Measurements from ENCODE around the gene PWWP2B. TPM values are rescaled to one million over a fixed set of nuclear protein-coding genes. Genes with fewer than 3 reads are reported as not detected.

The PWWP2B gene
- total and polyA plus RNA-seq, 2 experiments from 2014 or later = 11.8 to 35.7 TPM

GRCh38 chr10:132446661-132447445 is 49.9 kb downstream of the PWWP2B start:
- Histone ChIP-seq H3K36me3 (no peaks in the 10 kb centered on the region), H3K4me3 (no peak overlapping the region), H3K9me3 (ENCODE audit: low read depth) (no peaks in the 10 kb centered on the region), H3K27me3 (no peaks in the 10 kb centered on the region), H3K27ac (no peak overlapping the region), H3K4me1 (ENCODE audit: low read depth) (peaks cover 20% of the 10 kb centered on the region)
- DNase-seq (ENCODE audit: low read depth in 1 of 2, low spot score in 1 of 2) = peak; percentile 54 to 75
- peak; percentile 44 for TF ChIP-seq CTCF (IDR thresholded peaks at IDR 0.05; ENCODE audit: low read depth, low read length)

GRCh38 chr10:132447446-132448247 is 50.6 kb downstream of the PWWP2B start:
- Histone ChIP-seq H3K4me1 (ENCODE audit: low read depth) (peaks cover 20% of the 10 kb centered on the region), H3K36me3 (no peaks in the 10 kb centered on the region), H3K27me3 (no peaks in the 10 kb centered on the region), H3K9me3 (ENCODE audit: low read depth) (no peaks in the 10 kb centered on the region), H3K4me3 (no peak overlapping the region), H3K27ac (peak overlapping the region; percentile 18)
- DNase-seq (ENCODE audit: low read depth in 1 of 2, low spot score in 1 of 2) = peak in 1 of 2 donors; percentile 71
- no peak for TF ChIP-seq CTCF (IDR thresholded peaks at IDR 0.05; ENCODE audit: low read depth, low read length)

GRCh38 chr10:132448248-132448731 is 51.3 kb downstream of the PWWP2B start:
- Histone ChIP-seq H3K4me3 (no peak overlapping the region), H3K27ac (peak overlapping the region; percentile 18), H3K4me1 (ENCODE audit: low read depth) (peaks cover 21% of the 10 kb centered on the region), H3K27me3 (no peaks in the 10 kb centered on the region), H3K36me3 (no peaks in the 10 kb centered on the region), H3K9me3 (ENCODE audit: low read depth) (no peaks in the 10 kb centered on the region)
- TF ChIP-seq CTCF (IDR thresholded peaks at IDR 0.05; ENCODE audit: low read depth, low read length) = no peak
- DNase-seq (ENCODE audit: low read depth in 1 of 2, low spot score in 1 of 2) = peak in 1 of 2 donors; percentile 63

GRCh38 chr10:132449051-132449810 is 52.2 kb downstream of the PWWP2B start:
- no peak overlapping the region for H3K27ac ChIP-seq
- H3K4me1 ChIP-seq (ENCODE audit: low read depth) = peaks cover 26% of the 10 kb centered on the region
- no peak for TF ChIP-seq CTCF (IDR thresholded peaks at IDR 0.05; ENCODE audit: low read depth, low read length)
- DNase-seq (ENCODE audit: low read depth in 1 of 2, low spot score in 1 of 2) = no peak
- H3K36me3 ChIP-seq = no peaks in the 10 kb centered on the region
- H3K27me3 ChIP-seq = no peaks in the 10 kb centered on the region
- H3K4me3 ChIP-seq = no peak overlapping the region
- H3K9me3 ChIP-seq (ENCODE audit: low read depth) = no peaks in the 10 kb centered on the region

- Histone ChIP-seq H3K36me3 (no peaks in the 10 kb centered on the region), H3K27ac (no peak overlapping the region), H3K4me3 (no peak overlapping the region), H3K4me1 (ENCODE audit: low read depth) (peaks cover 26% of the 10 kb centered on the region), H3K9me3 (ENCODE audit: low read depth) (no peaks in the 10 kb centered on the region), H3K27me3 (no peaks in the 10 kb centered on the region)
- DNase-seq (ENCODE audit: low read depth in 1 of 2, low spot score in 1 of 2) = no peak
- no peak for TF ChIP-seq CTCF (IDR thresholded peaks at IDR 0.05; ENCODE audit: low read depth, low read length)
Measured at GRCh38 chr10:132449811-132450181, 52.8 kb downstream of the PWWP2B start.
